COLO829 (cell line): Measurements from ENCODE around the gene TTC23L.
"Not testable (repeated sequence)": the region's sequence is repeated elsewhere in the genome, so short reads cannot be mapped to it uniquely, and the experiment has no call there.

Experiments
- DNase-seq: peaks from one replicate; pipeline ENCODE4 v3.0.0; 2012; ENCODE audit warnings: low spot score

Gene TTC23L

DNA sequence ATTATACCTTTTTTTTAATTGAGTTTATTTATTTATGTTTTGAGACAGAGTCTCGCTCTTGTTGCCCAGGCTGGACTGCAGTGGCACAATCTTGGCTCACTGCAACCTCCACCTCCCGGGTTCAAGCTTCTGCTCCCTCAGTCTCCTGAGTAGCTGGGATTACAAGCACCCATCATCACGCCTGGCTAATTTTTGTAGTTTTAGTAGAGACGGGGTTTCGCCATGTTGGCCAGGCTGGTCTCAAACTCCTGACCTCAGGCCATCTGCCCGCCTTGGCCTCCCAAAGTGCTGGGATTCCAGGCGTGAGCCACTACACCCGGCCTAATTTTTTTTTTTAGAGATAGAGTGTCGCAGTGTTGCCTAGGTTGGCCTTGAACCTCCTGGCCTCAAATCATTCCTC, 84.3 kb downstream of the TTC23L start:
- not testable (repeated sequence) for DNase-seq

DNA sequence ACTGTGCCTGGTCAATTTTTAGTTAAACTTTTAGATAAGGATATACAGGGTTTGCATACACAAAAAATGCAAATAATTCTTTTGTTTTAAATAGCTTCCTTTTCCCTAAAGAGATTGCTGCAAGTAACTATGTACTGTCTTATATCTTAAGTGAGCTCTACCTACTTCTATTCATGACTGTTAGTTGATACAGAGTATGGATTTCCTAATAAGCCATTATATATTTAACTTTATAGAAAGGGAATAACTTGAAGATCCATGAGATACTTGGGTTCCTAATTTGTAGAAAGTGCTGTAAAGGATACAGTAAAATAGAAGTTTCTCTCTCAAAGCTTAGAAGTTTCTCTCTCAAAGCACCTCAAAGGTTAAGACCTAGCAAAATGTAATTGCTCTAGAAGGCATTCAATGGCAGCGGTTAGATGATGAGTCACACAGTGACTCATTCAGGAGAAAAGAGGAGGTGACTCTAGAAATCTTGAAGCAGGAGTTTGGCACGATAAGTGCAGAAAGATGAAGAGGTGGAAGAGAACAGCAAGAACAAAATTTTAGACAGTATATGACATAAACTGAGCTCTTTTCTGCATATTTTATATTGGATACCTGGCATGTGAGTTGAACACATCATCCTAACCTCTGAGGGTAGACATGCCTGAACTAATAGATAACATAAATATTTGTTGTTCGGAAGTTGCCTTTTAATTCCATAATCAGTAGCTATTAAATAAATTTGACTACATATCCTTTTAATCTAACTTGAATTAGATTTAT, 84.9 kb downstream of the TTC23L start:
- DNase-seq: peak; percentile 41

- no peak for DNase-seq
Measured at GRCh38 chr5:34924462-34924765, 85.5 kb downstream of the TTC23L start.

DNA sequence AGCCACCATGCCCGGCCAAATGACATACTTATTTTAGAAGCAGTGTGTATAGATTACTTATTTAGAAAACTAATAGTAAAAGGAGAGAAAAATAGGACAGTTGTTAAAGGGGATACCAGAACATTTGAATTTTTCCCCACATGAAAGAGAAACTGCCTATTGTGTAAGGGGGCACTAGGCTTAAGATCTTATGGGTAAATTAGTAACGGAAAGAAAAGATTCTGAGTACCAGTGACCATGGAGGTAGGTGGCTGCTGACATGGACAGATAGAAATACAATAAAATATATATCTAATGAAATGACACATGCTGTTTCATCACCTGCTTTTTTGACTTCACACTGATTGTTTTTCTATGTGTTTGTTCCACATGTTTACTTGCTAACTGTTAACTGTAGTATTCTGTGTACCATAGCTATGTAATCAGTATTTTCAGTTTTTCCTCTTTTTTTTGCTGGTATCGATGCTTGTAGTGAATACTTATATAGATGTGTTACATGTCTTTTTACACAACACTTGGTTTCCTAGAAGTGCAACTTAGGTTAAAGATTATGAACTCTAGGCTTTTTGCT, 87.4 kb downstream of the TTC23L start:
- no peak for DNase-seq

DNA sequence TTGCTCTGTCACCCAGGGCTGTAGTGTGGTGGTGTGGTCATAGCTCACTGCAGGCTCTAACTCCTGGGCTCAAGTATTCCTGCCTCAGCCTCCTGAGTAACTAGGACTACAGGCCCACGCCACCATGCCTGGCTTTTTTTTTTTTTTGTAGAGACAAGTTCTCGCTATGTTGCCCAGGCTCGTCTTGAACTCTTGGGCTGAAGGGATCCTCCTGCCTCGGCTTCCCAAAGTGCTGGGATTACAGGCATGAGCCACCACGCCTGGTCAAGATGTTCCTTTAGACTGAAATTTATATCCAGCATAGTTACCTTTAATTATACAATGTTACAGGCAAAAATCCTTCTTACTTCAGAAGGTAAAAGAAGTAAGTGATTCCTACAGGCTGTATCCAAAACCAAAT, 88.8 kb downstream of the TTC23L start:
- no peak for DNase-seq

- DNase-seq: no peak
Measured at GRCh38 chr5:34928267-34928666, 89.3 kb downstream of the TTC23L start.

GRCh38 chr5:34929134-34929719, 90.3 kb downstream of the TTC23L start, which contains the start of gene DNAJC21:
DNAJC21 (plus strand) TSS chr5:34929559; CDS start chr5:34929820, 261 bp downstream.
- DNase-seq: peak; percentile 97

GRCh38 chr5:34929720-34930461, 90.9 kb downstream of the TTC23L start:
- peak; percentile 22 for DNase-seq

GRCh38 chr5:34930462-34930844, 91.5 kb downstream of the TTC23L start:
- DNase-seq: no peak

DNA sequence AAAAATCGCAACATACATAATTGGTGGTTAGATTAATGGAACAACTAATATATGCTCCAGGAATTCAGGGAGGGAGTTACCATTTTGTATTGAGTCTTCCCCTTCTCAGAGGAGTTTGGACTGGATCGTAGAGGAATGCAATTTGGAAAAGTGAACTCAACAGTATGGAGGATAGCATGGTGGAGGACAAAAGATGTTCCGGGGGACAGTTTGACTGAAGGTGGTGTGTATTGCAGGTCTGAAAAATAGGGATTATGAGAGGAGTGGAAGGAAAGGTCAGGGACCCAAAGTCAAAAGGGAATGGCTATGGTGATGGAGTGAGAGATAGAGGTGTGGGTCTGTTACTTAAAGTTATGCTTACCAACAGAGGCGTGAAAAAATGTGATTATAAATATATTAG, 91.9 kb downstream of the TTC23L start:
- DNase-seq: no peak

- DNase-seq: no peak
Measured at GRCh38 chr5:34932947-34933346, 94.0 kb downstream of the TTC23L start.

DNA sequence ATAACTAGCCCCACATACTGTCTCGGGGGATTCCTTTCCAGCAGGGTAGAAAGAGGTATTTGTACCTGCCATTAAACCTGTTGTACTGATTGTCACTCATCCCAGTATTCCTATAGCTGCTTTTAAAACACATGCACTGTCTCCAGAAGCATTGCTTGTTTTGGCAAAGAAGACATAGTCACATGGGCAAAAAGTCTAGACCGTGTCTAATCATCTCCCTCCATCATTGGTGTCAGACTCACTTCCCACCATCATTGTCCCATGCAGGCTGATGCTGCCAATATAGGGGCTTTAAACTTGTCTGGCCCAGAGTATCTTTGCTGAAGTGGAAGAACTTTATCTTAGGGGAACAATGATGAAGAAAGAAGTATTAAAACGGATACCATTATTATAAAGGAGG, 103.0 kb downstream of the TTC23L start:
- DNase-seq: no peak

- no peak for DNase-seq
Measured at GRCh38 chr5:34944044-34944443, 105.1 kb downstream of the TTC23L start.

- DNase-seq: no peak
Measured at GRCh38 chr5:34944460-34945047, 105.6 kb downstream of the TTC23L start.
